ES-I3 (cell line): ENCODE measurements around the gene PRKG1.

Experiments
- H3K36me3 ChIP-seq: 2 replicates; pipeline ENCODE4 v1.6.1; 2013; ENCODE audit warnings: mild to moderate bottlenecking, low read length, control low read depth, moderate library complexity; ENCODE audit not compliant: insufficient read depth
- H3K4me1 ChIP-seq: 2 replicates; pipeline ENCODE4 v1.6.1; 2013; ENCODE audit warnings: mild to moderate bottlenecking, control low read depth, low read length; ENCODE audit not compliant: insufficient read depth
- H3K9ac ChIP-seq: 2 replicates; pipeline ENCODE4 v1.6.1; 2013; ENCODE audit warnings: low read depth, mild to moderate bottlenecking, low read length, moderate library complexity
- H3K9me3 ChIP-seq: 2 replicates; pipeline ENCODE4 v1.6.1; 2013; ENCODE audit warnings: mild to moderate bottlenecking, low read length, moderate library complexity; ENCODE audit not compliant: control insufficient read depth, insufficient read depth

PRKG1 gene

DNA sequence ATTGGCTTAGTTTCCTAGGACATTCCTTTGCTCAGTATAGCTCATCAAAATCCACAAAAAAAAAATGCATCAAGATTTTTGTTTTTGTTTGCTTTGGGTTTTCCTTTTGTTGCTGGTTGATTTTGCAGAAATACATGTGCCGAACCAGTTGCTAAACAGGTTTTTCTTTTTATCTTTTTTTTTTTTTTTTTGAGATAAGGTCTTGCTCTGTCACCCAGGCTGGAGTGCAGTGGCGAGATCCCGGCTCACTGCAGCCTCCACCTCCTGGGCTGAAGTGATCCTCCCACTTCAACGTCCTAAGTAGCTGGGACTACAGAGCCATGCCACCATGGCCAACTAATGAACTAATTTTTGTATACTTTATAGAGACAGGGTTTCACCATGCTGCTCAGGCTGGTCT is 616.8 kb downstream of the PRKG1 start:
- peaks cover 3% of the 10 kb centered on the region; the same call in 1 of the 2 replicates for H3K9me3 ChIP-seq
- peaks cover 5% of the 10 kb centered on the region; the same call in 1 of the 2 replicates for H3K4me1 ChIP-seq
- H3K9ac ChIP-seq, result no peak overlapping the region
- no peaks in the 10 kb centered on the region; the same call in 1 of the 2 replicates for H3K36me3 ChIP-seq

DNA sequence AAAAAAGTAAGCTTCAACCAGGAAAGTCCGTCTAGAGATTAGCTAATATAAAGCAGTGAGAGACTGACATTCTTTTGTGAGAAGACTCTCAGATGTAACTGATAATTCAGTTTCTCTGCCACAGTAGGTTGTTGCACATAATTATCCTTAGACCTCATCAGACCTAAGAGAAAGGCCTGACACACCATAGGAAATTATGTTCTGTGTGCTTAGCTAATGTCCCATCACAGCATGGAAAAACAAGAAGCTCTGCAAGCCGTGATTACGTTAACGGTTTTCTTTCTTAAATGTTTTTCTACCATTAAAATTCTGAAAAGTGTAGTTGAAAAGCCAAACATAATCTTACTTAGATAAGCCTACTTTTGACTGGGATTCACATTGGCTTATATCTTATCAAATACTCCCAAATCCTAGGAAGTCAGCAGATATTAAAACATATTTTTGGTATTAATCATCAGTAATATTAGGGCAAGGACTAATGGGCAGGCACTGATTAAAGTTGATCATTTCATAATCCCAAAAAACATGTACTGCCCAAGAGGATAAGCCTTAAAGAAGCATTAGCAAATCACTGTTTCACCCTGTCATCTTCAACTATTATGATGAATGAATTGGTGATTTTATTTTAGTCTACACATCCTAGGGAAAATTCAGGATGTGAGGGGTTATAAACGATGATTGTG is 619.9 kb downstream of the PRKG1 start:
- peaks cover 7% of the 10 kb centered on the region; the same call in 1 of the 2 replicates for H3K4me1 ChIP-seq
- H3K36me3 ChIP-seq, result peaks cover 9% of the 10 kb centered on the region
- H3K9me3 ChIP-seq, result no peaks in the 10 kb centered on the region
- H3K9ac ChIP-seq, result no peak overlapping the region

DNA sequence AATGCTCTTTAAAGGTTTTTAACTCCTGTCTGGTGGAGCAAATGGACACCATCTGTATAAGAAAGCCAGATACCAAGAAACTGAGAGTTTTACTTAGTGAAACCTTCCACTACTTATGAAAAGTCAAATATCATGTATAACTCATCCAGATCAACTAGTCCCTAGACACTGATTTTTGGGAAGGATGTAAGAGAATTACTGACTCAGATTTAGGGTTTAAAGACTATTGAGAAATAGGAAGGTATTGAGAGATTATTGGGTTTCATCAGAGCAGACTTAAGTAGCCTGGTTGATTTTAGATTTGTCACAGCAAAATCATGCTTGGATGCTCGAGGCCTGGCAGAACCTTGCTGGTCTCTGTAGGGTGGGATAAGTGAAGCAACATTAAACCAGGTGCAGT is 622.0 kb downstream of the PRKG1 start:
- Histone ChIP-seq H3K9ac (no peak overlapping the region), H3K4me1 (peaks cover 7% of the 10 kb centered on the region; the same call in 1 of the 2 replicates), H3K36me3 (peaks cover 9% of the 10 kb centered on the region), H3K9me3 (no peaks in the 10 kb centered on the region)

DNA sequence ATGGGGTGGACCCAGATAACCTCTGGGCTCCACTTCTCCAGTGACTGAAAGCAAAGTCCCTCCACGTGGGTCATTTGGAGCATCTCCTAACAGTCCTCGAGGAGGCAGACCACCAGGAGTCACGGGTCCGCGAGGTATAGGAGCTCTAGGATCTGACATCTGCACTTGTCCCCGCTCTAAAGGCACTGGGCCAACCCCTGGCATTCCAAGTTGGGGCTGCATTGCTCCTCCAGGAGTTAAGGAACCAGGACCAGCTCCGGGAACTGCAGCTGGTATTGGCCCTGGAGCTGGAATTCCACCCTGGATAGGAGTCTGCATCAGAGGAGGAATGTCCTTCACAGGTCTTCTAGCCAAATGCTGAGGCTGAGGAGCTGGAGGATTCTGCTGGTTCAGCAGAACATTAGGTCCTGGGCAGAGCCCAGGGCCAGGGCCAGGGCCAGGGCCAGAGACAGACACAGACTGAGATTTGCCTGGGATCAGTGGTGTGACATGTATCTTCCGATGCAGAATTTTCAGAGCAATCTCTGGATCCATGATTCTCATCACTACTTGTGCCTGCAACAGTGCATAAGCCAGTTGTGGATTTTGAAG is 624.3 kb downstream of the PRKG1 start:
- peaks cover 9% of the 10 kb centered on the region for H3K36me3 ChIP-seq
- H3K4me1 ChIP-seq, result peaks cover 7% of the 10 kb centered on the region; the same call in 1 of the 2 replicates
- no peaks in the 10 kb centered on the region for H3K9me3 ChIP-seq
- H3K9ac ChIP-seq, result peak overlapping the region; percentile 97

DNA sequence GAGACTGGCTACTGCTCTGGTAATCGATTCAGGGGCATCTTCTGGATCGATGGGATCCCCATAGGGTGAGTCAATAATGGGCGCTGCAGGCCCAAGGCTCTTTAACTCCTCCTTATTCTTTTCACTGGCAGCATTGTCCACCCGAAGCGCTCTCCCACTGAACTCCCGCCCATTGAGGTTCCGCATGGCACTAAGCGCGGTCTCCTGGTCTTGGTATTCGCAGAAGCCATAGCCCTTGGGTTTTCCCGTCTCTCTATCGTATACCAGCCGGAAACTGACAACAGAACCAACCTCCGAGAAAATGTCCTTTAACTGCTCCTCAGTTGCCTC is 624.8 kb downstream of the PRKG1 start:
- H3K9me3 ChIP-seq, result no peaks in the 10 kb centered on the region
- peaks cover 9% of the 10 kb centered on the region for H3K36me3 ChIP-seq
- peaks cover 7% of the 10 kb centered on the region; the same call in 1 of the 2 replicates for H3K4me1 ChIP-seq
- H3K9ac ChIP-seq, result peak overlapping the region; percentile 97

DNA sequence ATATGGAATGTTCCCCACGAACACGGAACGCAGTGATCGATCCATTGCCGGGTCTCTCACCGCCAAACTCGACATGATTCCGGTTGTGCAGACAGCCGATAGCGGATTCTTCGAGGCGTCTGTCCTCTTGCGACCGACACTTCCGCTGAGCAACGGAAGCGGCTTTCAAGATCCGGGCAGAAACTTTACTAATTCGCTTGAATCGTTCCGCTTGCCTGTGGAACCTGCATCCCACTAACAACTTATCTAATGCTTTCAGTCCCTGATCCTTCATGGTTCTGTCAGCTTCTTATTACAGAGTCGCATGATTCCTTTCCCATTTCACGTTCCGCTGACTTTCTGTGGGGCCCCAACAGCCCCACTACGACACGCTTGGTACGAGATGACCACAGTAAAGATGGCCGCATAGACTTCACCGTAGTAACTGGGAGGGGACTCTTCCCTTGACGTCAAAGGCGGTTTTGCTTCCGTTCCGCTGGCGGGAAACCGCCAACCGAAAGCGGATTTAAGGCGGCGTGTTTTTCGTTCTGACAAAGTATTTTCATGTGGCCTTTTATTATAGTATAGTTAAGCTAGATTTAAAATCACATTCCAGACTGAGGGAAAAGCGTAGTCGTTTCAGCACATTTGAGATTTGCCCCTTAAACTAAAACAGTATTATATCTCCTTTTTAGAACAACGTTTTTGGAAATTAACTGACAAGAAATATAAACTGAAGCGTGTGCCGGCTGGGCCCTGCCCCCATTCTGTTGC is 625.4 kb downstream of the PRKG1 start, which contains the start of gene CSTF2T:
CSTF2T (minus strand) TSS at position 121 of the 753 bp plus-strand sequence; CDS start at position 75, 46 bp downstream.
- Histone ChIP-seq H3K9ac (peak within 1 kb of the TSS; percentile 97), H3K36me3 (peaks cover 9% of the 10 kb centered on the region), H3K9me3 (no peaks in the 10 kb centered on the region)

DNA sequence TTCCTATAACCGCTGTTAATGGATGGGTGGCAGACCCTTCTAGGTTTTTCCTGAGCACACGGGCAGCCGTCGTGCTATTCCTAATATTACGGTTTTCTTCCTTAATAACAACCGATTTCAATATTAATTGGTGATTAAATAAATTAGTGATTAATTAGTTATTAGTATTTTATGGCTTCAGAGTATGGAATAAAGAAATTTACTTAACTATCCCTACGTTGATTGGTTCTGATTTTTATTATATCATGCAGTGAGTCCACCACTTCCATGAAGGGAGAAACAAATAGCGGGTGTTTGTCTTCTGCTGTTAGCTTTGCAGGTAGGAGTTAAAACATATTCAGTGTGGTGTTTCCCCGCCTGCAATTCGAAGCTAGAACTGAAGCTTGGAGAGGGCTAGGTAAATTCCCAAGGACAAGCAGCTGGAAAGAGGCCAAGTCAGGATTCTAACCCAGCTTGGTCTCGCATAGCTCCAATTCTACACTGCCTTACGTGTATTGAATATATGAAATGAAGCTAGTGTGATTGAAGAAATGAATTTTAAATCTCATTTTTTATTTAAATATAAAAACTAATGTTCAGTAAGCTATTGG is 626.0 kb downstream of the PRKG1 start:
- peak overlapping the region; percentile 97 for H3K9ac ChIP-seq
- peaks cover 9% of the 10 kb centered on the region for H3K36me3 ChIP-seq
- H3K9me3 ChIP-seq, result no peaks in the 10 kb centered on the region
- peaks cover 7% of the 10 kb centered on the region; the same call in 1 of the 2 replicates for H3K4me1 ChIP-seq

More for the DNA sequence above, 625.4 kb downstream of the PRKG1 start, which contains the start of gene CSTF2T:
- H3K4me1 ChIP-seq, result peaks cover 7% of the 10 kb centered on the region; the same call in 1 of the 2 replicates

DNA sequence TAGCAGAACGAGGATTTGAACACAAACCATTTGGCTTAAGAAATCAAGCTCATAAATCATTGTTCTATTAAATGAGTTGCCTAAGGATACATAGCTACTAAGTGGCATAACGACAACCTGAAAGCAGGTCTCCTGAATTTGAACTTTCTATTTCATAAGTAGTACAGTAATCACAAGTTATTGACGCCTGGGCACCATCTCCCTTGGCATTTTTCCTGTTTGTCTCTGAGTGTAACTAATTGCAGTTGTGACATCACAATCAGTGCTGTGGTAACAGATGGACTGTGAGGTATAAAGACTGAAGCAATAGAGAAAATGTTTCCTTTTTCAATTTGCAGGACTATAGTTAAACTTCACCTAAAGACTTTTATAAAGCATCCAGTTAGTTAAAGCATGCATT is 631.5 kb downstream of the PRKG1 start:
- Histone ChIP-seq H3K9ac (no peak overlapping the region), H3K36me3 (no peaks in the 10 kb centered on the region), H3K4me1 (peaks cover 6% of the 10 kb centered on the region; the same call in 1 of the 2 replicates), H3K9me3 (no peaks in the 10 kb centered on the region)

DNA sequence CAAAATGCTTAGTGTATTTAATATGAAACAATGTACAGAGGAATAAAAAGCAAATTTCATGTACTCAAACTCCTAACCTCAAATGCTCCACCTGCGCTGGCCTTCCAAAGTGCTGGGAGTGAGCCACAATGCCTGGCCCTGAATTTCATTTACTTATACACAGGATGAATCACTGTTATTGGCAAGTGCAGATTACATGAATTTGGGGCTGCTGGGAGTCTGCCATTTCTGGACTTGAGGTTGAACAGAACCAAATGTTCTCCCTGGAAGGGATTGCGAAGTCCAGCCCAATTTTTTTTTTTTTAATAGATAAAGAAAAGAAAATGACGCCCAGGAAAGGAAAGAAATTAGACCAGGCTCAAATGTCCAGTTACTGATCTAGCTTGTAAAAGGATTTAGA is 631.9 kb downstream of the PRKG1 start:
- H3K9ac ChIP-seq, result no peak overlapping the region
- H3K9me3 ChIP-seq, result no peaks in the 10 kb centered on the region
- H3K36me3 ChIP-seq, result no peaks in the 10 kb centered on the region
- H3K4me1 ChIP-seq, result peaks cover 6% of the 10 kb centered on the region; the same call in 1 of the 2 replicates

DNA sequence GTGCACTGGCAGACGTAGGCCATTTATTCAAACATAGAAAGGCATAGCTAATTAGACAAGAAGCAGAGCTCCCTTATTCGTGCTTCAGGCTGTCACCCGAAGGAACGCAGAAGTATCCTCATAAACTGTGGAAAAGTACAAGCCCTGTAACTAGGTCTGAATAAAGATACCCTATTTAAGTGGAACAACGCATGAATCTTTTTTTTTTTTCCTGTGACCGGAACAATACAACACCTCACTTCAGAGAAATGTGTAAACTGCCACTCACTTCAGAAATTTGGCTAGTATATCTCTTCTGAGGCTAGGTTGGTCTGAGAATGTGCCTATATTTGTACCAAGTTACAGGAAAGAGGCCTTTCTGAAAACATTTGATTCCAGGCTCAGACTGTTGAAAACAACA is 633.1 kb downstream of the PRKG1 start:
- Histone ChIP-seq H3K36me3 (no peaks in the 10 kb centered on the region), H3K9me3 (no peaks in the 10 kb centered on the region), H3K9ac (no peak overlapping the region), H3K4me1 (peaks cover 6% of the 10 kb centered on the region; the same call in 1 of the 2 replicates)

DNA sequence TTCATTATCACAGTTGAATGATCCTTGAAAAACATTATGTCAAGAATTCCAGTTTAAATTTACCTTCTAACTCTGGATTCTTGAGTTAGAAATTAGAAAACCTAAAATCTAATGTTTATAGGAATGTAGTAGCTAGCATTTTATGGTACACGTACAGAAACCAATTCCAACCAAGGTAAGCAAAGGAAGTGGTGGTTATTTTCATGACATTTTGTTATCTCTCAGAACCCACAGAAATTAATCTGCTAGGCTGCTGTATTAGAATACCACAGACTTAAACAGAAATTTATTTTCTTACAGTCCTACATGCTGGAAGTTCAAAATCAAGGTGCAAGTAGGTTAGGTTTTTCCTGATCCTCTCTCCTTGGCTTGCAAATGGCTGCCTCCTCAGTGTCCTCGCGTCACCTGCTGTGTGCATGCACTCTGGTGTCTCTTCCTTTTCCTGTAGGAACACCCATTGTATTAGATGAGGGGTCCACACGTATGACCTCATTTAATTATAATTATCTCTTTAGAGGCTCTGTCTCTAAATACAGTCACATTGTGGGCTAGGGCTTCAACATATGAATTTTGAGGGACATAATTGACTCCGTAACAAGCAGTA is 633.6 kb downstream of the PRKG1 start:
- Histone ChIP-seq H3K9ac (no peak overlapping the region), H3K4me1 (peaks cover 6% of the 10 kb centered on the region; the same call in 1 of the 2 replicates), H3K9me3 (no peaks in the 10 kb centered on the region), H3K36me3 (no peaks in the 10 kb centered on the region)

DNA sequence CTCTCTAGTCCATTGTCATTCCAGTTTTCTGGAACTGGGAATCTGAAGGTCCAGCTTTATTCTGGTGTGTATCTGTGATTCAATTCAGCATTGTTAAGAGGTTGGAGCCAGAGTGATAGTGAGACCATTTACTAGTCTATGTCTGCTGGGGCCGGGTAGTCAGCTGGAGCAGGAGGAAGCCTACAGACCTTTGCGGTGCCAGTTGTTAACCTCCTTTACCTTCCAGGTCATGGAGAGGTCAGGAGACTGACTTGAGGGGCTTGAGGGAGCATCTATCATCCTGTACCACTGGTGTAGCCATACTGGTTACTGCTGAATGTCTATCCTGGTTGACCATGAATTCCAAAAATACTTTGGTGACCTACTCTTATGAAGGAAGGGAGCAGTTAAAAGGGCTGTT is 634.3 kb downstream of the PRKG1 start:
- Histone ChIP-seq H3K4me1 (peaks cover 6% of the 10 kb centered on the region; the same call in 1 of the 2 replicates), H3K9ac (no peak overlapping the region), H3K9me3 (no peaks in the 10 kb centered on the region), H3K36me3 (no peaks in the 10 kb centered on the region)

DNA sequence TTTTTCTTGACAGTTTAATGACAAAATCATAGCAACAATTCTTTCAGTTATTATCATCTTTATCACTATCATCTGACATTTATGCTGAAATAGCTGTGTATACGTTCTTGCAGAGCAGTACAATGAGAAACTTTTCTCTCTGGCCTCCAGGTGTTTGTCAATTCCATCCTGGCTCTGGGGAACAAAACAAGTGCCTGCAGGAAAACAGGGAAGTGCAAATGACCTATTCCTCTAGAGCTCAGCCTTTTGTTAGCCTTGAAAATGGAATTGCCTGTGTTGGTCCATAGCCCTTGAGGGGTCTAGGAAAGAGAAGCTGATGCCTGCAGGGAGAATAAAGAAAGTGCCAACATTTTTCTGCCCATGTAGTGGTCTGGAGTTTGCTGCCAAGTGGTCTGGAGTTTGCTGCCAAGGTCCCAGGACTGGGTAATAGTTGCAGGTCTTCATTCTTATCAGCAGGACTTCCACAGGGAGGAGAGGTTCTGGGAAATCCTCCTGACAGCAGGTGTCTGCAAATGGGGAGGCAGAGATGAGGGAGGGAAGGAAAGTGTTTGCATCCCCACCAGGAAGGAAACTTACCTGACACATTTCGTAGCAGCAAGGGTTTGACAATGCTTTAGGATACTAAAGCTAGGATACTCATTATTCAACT is 635.2 kb downstream of the PRKG1 start:
- H3K9ac ChIP-seq, result no peak overlapping the region
- H3K36me3 ChIP-seq, result no peaks in the 10 kb centered on the region
- no peaks in the 10 kb centered on the region for H3K9me3 ChIP-seq
- peaks cover 6% of the 10 kb centered on the region; the same call in 1 of the 2 replicates for H3K4me1 ChIP-seq
